ENCODE data around the gene CES4A.
"Not testable (repeated sequence)": the region's sequence is repeated elsewhere in the genome, so short reads cannot be mapped to it uniquely, and the experiment has no call there.

The CES4A gene

DNA sequence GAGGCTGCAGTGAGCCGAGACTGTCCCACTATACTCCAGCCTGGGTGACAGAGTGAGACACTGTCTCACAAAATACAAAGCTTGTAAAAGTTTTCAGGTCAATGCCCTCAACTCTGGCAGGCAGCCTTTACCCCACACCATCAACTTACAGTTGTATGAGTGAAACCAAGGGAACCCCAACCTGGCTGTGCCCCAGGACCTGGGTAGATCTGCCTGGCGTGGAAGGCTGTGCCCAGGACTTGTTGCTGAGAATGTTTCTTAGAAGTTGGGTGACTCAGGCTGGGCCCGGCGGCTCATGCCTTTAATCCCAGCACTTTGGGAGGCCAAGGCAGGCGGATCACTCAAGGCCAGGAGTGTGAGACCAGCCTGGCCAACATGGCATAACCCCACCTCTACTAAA is 19.5 kb upstream of the CES4A start:
- DNase-seq (ENCODE audit: low read depth in 2 of 2) = no peak
- no peak overlapping the region for H3K4me3 ChIP-seq (replicated peaks in 1 of 2; ENCODE audit: low read depth in 2 of 2, low read length in 2 of 2)
- TF ChIP-seq, protein P1, sequence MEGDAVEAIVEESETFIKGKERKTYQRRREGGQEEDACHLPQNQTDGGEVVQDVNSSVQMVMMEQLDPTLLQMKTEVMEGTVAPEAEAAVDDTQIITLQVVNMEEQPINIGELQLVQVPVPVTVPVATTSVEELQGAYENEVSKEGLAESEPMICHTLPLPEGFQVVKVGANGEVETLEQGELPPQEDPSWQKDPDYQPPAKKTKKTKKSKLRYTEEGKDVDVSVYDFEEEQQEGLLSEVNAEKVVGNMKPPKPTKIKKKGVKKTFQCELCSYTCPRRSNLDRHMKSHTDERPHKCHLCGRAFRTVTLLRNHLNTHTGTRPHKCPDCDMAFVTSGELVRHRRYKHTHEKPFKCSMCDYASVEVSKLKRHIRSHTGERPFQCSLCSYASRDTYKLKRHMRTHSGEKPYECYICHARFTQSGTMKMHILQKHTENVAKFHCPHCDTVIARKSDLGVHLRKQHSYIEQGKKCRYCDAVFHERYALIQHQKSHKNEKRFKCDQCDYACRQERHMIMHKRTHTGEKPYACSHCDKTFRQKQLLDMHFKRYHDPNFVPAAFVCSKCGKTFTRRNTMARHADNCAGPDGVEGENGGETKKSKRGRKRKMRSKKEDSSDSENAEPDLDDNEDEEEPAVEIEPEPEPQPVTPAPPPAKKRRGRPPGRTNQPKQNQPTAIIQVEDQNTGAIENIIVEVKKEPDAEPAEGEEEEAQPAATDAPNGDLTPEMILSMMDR (IDR thresholded peaks at IDR 0.05; ENCODE audit: low read depth, low read length) = no peak

- TF ChIP-seq, protein P1 (IDR thresholded peaks at IDR 0.05; ENCODE audit: low read depth, low read length) = no peak
- H3K4me3 ChIP-seq (replicated peaks in 1 of 2; ENCODE audit: low read depth in 2 of 2, low read length in 2 of 2) = no peak overlapping the region
- DNase-seq (ENCODE audit: low read depth in 2 of 2) = peak in 1 of 2 donors; percentile 38
These were observed 17.3 kb upstream of the CES4A start for GRCh38 chr16:66970775-66971720.

GRCh38 chr16:66972983-66973382 is 15.4 kb upstream of the CES4A start:
- H3K4me3 ChIP-seq (replicated peaks in 1 of 2; ENCODE audit: low read depth in 2 of 2, low read length in 2 of 2) = no peak overlapping the region
- no peak for DNase-seq (ENCODE audit: low read depth in 2 of 2)
- TF ChIP-seq, protein P1 (IDR thresholded peaks at IDR 0.05; ENCODE audit: low read depth, low read length) = no peak

- no peak for DNase-seq (ENCODE audit: low read depth in 2 of 2)
- TF ChIP-seq, protein P1 (IDR thresholded peaks at IDR 0.05; ENCODE audit: low read depth, low read length) = no peak
- H3K4me3 ChIP-seq (replicated peaks in 1 of 2; ENCODE audit: low read depth in 2 of 2, low read length in 2 of 2) = no peak overlapping the region
These were observed 14.7 kb upstream of the CES4A start for GRCh38 chr16:66973716-66974115.

DNA sequence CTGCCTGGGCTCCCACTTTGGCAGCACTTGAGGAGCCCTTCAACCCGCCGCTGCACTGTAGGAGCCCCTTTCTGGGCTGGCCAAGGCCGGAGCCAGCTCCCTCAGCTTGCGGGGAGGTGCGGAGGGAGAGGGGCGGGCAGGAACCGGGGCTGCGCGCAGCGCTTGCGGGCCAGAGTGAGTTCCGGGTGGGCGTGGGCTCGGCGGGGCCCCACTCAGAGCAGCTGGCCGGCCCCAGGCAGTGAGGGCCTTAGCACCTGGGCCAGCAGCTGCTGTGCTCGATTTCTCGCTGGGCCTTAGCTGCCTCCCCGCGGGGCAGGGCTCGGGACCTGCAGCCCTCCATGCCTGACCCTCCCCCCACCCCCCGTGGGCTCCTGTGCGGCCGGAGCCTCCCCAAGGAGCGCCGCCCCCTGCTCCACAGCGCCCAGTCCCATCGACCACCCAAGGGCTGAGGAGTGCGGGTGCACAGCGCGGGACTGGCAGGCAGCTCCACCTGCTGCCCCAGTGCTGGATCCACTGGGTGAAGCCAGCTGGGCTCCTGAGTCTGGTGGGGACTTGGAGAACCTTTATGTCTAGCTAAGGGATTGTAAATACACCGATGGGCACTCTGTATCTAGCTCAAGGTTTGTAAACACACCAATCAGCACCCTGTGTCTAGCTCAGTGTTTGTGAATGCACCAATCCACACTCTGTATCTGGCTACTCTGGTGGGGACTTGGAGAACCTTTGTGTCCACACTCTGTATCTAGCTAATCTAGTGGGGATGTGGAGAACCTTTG is 14.0 kb upstream of the CES4A start:
- H3K4me3 ChIP-seq (replicated peaks in 1 of 2; ENCODE audit: low read depth in 2 of 2, low read length in 2 of 2); DNase-seq (ENCODE audit: low read depth in 2 of 2): not testable (repeated sequence)

DNA sequence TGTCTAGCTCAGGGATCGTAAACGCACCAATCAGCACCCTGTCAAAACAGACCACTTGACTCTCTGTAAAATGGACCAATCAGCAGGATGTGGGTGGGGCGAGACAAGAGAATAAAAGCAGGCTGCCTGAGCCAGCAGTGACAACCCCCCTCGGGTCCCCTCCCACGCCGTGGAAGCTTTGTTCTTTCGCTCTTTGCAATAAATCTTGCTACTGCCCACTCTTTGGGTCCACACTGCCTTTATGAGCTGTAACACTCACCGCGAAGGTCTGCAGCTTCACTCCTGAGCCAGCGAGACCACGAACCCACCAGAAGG is 13.5 kb upstream of the CES4A start:
- DNase-seq (ENCODE audit: low read depth in 2 of 2); H3K4me3 ChIP-seq (replicated peaks in 1 of 2; ENCODE audit: low read depth in 2 of 2, low read length in 2 of 2): not testable (repeated sequence)

DNA sequence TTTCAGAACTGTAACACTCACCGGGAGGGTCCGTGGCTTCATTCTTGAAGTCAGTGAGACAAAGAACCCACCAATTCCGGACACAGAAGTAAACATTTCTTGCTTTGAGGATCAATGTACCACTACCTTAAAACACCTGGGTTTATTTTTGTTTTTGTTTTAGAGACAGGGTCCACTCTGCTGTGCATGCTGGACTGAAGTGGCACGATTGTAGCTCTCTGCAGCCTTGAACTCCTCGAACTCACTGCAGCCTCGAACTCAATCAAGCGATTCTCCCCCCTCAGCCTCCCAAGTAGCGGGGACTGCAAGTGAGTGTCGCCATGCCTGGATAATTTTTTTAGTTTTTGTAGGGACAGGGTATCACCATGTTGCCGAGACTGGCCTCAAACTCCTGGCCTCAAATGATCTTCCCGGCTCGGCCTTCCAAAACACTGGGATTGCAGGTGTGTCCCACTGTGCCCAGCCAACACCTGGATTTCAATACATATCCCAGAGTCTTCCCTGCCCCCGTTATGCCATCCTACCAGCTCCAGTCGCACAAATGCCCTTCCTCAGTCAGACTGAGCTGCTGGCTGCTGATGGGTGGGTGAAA is 13.0 kb upstream of the CES4A start:
- TF ChIP-seq, protein P1 (IDR thresholded peaks at IDR 0.05; ENCODE audit: low read depth, low read length) = no peak
- no peak overlapping the region for H3K4me3 ChIP-seq (replicated peaks in 1 of 2; ENCODE audit: low read depth in 2 of 2, low read length in 2 of 2)
- no peak for DNase-seq (ENCODE audit: low read depth in 2 of 2)
